ENCODE measurements around the gene DMRT3. TPM values are rescaled to one million over a fixed set of nuclear protein-coding genes. Genes with fewer than 3 reads are reported as not detected.

DMRT3 gene
- polyA plus RNA-seq, 6 donors from 2014 or later, result not detected

DNA sequence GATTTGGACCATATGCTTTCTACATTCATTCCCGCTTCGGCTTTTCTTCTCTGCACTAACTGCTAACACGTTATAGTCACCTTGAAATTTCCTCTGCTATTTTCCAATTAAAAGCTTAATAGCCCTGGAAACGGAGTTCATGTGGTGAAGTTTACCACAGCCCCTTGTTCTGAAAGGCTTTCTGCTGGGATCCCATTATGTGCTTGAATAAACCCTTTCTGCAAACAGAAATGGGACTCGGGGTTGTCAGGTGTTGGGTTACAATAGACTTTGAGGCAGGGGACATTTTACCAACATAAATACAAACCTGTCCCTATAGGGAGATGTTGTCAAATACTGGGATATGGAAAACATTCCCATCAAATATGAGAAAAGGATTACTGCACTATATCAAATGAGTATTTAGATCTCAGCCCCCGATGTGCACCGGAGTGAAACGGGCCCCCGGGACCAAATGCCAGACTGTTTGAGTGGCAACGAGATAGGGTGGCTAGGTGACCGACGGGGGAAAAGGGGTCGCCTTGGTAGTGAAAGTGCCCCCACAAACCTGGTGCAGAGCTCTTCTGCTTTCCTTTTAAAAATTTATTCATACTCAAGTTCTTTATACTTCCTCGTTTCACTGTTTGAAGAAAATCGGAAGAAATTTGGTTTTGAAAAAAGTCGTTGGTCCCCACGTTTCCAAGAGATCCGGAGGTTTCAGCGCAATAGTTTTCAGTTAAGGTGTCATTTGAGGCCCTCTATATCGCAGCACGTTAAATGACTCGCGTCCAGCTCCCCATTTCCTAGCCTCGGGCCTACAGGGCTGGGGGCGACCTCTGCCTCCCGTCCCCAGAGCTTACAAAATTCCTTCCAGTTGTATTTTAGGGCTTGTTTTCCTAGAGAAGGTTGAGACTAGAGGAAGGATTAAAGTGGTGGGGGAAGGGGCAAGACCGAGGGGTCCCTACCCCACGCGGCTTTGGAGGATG, 2.1 kb upstream of the DMRT3 start:
- peak overlapping the region in 6 of 8 donors; percentile 18 to 69 (median 22) for H3K4me3 Mint-ChIP-seq
- H3K36me3 Mint-ChIP-seq, result peaks cover 7 to 12% of the 10 kb centered on the region in 2 donors
- H3K9me3 Mint-ChIP-seq, result peaks cover 0 to 25% (median 7%) of the 10 kb centered on the region in 7 donors
- ATAC-seq (ENCODE audit: low read depth in 2 of 2) (no peak), DNase-seq (no peak)
- H3K27me3 Mint-ChIP-seq, result peaks cover 49 to 75% (median 69%) of the 10 kb centered on the region in 3 donors
- H3K4me1 Mint-ChIP-seq, result peaks cover 4 to 36% (median 5%) of the 10 kb centered on the region in 3 donors
- H3K27ac Mint-ChIP-seq, result peak overlapping the region in 3 of 6 donors; percentile 51 to 67 (median 59)

DNA sequence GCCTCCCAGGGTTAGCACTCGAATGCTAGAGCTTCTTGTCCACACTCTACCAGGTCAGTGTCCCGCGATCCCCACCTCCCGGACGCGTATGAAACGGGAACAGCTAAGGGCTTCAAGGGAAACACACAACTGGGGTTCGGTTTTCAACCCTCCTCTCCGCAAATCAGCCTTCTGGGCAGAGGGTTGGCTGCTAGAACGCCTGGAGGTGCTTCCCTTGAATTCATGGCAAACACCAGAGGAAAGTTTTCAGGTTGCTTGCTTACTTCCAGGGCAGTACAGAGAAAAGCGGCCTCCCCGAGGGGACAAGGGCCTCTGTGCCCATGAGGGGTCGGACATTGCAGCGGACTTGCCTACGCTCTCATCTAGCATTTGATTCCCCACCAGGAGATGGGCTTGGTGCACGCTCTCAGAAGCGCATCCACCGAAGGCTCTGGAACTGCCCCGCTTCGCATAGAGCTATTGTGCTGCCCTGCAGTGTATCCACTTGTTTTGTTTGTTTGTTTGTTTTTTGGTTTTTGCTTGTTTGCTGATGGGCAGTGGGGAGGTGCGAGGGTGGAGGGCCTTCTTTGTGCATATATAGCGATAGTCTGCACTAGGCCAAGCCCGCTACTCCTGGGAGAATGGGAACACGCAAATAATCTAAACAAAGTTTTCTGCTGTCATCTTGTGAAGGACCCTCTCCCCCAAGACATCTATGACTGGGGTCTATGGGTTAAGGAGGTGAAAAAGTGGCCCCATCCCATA, 1.3 kb upstream of the DMRT3 start:
- Mint-ChIP-seq H3K27ac (peak overlapping the region in 3 of 6 donors; percentile 30 to 59 (median 51)), H3K9me3 (peaks cover 0 to 28% (median 7%) of the 10 kb centered on the region in 7 donors), H3K27me3 (peaks cover 54 to 75% (median 69%) of the 10 kb centered on the region in 3 donors), H3K4me3 (peak overlapping the region in 4 of 8 donors; percentile 22 to 41 (median 32)), H3K4me1 (peaks cover 4 to 34% (median 5%) of the 10 kb centered on the region in 3 donors), H3K36me3 (peaks cover 6 to 12% of the 10 kb centered on the region in 2 donors)
- ATAC-seq (ENCODE audit: low read depth in 2 of 2) (no peak), DNase-seq (no peak)

DNA sequence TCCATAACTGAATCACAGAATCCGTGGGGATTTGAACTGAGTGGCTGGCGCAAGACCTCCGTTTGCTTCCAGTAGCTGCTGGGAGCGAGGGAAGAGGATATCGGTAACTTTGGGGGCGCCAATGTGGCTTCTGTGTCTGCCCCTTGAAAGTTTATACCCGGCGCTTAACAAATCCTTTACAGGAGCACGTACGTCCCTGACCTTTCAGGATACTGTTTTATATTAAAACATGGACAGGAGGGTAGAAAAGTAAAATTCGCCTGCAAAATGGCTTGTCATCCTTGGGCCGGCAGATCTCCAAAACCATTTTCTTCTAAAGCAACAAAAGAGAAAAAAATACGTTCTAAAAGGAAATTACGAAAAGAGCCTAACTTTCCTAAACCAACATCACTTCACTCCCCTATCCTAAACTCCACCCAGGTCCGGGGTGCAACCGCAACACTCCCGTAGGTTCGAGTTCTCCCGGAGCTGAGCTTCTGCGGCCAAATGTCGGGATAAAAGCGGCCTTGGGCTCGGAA, 656 bp upstream of the DMRT3 start:
- Mint-ChIP-seq H3K36me3 (peaks cover 6 to 12% of the 10 kb centered on the region in 2 donors), H3K4me1 (peaks cover 4 to 31% (median 5%) of the 10 kb centered on the region in 3 donors), H3K9me3 (peaks cover 0 to 25% (median 5%) of the 10 kb centered on the region in 7 donors), H3K27ac (peak overlapping the region in 5 of 6 donors; percentile 29 to 68 (median 60)), H3K4me3 (peak overlapping the region in 4 of 8 donors; percentile 16 to 41 (median 31)), H3K27me3 (peaks cover 54 to 76% (median 71%) of the 10 kb centered on the region in 3 donors)
- ATAC-seq (ENCODE audit: low read depth in 2 of 2) (no peak), DNase-seq (no peak)

DNA sequence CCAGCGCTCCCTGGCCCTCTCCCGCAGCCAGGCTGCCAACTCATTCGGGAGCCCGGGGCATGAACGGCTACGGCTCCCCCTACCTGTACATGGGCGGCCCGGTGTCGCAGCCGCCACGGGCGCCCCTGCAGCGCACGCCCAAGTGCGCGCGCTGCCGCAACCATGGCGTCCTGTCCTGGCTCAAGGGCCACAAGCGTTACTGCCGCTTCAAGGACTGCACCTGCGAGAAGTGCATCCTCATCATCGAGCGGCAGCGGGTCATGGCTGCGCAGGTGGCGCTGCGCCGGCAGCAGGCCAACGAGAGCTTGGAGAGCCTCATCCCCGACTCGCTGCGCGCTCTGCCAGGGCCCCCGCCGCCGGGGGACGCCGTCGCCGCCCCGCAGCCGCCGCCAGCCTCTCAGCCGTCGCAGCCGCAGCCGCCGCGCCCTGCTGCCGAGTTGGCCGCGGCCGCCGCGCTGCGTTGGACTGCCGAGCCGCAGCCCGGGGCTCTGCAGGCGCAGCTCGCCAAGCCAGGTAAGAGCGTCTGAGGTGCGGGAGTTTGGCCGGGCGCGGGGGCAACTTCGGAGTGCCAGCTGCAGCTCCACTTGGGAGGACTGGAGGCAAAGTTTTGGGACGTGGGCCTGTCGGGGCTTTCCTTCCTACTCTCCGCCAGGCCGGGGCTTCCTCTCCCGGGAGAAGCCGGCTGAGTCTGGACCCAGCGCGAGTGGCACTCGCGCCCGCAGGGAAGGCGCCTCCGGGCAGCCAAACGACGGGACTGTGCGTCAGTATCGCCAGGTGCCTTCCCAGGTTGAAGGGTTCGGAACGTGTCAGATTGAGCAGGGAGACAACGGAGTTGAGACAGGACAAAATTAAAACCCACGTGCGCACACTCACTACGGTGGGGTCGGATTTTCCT, 735 bp downstream of the DMRT3 start:
- Mint-ChIP-seq H3K27me3 (peaks cover 68 to 88% (median 85%) of the 10 kb centered on the region in 3 donors), H3K9me3 (peaks cover 0 to 25% (median 5%) of the 10 kb centered on the region in 7 donors), H3K4me1 (peaks cover 4 to 35% (median 5%) of the 10 kb centered on the region in 3 donors), H3K4me3 (peak overlapping the region in 3 of 8 donors; percentile 26 to 58 (median 47)), H3K27ac (no peak overlapping the region), H3K36me3 (peaks cover 6 to 12% of the 10 kb centered on the region in 2 donors)
- no peak for DNase-seq
- no peak for ATAC-seq (ENCODE audit: low read depth in 2 of 2)

DNA sequence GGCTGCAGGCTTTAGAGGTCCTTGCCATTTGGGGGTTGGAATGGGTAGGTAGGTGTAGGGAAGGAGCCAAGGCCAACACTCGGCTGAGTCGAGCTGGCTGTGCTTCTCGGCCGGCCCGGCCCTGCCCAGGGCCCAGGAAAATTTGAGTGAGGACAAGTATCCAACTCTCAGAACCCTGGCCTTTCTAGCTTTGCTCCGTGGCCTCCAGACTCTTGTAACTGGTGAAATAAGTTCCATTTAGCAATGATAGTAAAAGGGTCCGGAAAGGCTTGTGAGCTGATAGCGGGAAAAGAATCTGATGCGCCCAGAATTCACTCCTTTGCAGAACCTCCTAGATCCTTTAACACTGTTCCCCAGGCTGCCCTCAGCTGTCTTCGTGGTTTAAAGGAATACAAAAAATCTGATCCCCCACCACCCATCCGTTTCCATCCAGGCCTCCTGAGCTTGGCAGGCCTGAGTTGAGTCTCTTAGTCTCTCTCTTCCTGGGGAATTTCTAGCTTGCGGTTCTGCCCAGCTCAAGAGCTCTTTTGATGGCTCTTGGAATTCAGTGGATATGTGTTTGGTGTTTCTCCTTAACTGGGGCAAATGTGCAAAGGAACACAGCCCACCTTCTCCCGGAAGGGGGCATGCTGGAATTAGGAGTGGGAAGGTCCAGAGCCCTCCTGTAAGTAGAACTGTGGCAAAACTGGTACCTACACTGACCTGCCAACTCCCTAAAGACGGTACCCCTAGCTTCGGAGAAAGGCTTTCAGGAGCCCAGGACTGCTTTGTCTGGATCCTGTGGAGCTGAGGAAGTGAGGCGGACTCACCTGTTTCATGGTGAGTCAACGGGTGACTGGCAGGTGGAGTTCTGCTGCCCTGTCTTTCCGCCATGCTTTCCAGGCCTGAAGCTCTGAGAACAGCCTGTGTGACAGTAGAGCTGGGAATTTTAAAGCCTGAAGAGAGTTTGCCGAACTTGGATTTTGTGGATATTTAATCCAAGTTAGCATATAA, 1.7 kb downstream of the DMRT3 start:
- H3K4me1 Mint-ChIP-seq, result peaks cover 4 to 31% (median 5%) of the 10 kb centered on the region in 3 donors
- peak overlapping the region in 3 of 8 donors; percentile 44 to 58 (median 55) for H3K4me3 Mint-ChIP-seq
- no peak for DNase-seq
- H3K9me3 Mint-ChIP-seq, result peaks cover 0 to 25% (median 5%) of the 10 kb centered on the region in 7 donors
- no peak for ATAC-seq (ENCODE audit: low read depth in 2 of 2)
- H3K27ac Mint-ChIP-seq, result peak overlapping the region in 2 of 6 donors; percentile 49 to 74
- H3K36me3 Mint-ChIP-seq, result peaks cover 6 to 10% of the 10 kb centered on the region in 2 donors
- H3K27me3 Mint-ChIP-seq, result peaks cover 76 to 91% (median 88%) of the 10 kb centered on the region in 3 donors

DNA sequence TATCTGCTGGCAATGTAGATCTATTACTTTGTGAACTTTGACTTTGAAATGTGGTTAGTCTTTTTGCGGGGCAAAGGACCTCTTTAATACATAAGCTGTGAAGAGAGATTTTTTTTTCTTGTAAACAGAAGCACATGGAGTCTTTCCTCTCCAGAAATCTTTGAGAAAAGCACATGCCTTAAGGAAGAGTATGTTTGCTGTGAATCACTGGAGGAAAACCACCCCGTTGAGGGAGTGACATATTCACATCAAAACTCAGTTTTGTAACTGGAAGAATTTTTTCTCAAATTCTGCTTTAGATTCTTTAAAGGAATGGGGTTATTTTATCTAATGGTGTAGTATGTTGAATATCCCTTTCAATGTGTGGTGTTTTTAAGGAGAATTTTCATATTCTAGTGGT, 3.5 kb downstream of the DMRT3 start:
- H3K27ac Mint-ChIP-seq, result no peak overlapping the region

DNA sequence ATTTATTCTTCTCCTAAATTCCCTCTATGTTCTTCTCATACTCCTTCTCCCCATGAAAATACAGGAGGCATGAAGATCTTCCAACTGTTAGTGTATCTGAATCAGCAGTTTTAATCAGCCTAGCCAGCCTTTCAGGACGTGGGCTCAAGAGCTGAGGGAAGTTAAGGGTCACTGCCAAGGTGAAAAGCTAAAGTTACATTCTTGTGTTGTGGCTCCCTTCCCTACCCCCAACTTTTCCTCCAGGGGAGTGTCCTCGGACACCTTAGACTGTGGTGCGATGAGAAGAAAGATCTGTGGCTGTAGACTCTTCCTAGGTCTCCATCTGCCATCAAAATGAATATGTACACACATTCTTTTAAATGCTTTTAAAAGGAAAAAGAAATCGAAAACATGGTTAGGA, 4.2 kb downstream of the DMRT3 start:
- no peaks in the 10 kb centered on the region for H3K36me3 Mint-ChIP-seq
- no peak overlapping the region for H3K4me3 Mint-ChIP-seq
- H3K4me1 Mint-ChIP-seq, result peaks cover 0 to 13% (median 4%) of the 10 kb centered on the region in 3 donors
- H3K27me3 Mint-ChIP-seq, result peaks cover 66 to 82% (median 78%) of the 10 kb centered on the region in 3 donors
- H3K9me3 Mint-ChIP-seq, result peaks cover 0 to 6% (median 0%) of the 10 kb centered on the region in 7 donors
- DNase-seq, result no peak
- H3K27ac Mint-ChIP-seq, result no peak overlapping the region
- ATAC-seq (ENCODE audit: low read depth in 2 of 2), result no peak

More for the DNA sequence above, 3.5 kb downstream of the DMRT3 start:
- ATAC-seq (ENCODE audit: low read depth in 2 of 2) (no peak), DNase-seq (no peak)
- peaks cover 0 to 17% (median 4%) of the 10 kb centered on the region in 3 donors for H3K4me1 Mint-ChIP-seq
- H3K9me3 Mint-ChIP-seq, result peaks cover 0 to 11% (median 0%) of the 10 kb centered on the region in 7 donors
- no peak overlapping the region for H3K4me3 Mint-ChIP-seq
- H3K36me3 Mint-ChIP-seq, result no peaks in the 10 kb centered on the region
- H3K27me3 Mint-ChIP-seq, result peaks cover 68 to 86% (median 83%) of the 10 kb centered on the region in 3 donors

DNA sequence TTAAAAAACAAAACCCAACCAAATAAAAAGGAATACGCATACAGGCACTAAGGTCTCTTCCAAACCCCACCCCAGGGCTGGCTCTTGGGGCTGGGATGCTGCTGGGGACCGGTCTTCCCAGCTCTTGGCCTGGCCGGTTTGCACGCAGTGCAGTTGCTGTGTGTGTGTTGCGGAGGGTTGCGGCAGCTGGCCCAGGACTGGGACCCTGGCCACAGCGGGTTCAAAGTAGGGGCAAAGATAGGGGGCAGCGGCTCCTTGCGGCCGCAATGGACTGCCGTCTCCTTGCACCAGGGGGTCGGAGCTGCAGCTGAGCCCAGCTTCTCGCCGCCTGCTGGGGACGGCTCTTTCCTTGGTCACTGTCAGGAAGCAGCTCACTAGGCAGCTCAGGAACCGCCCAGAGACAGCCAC, 5.0 kb downstream of the DMRT3 start:
- peaks cover 0 to 6% (median 0%) of the 10 kb centered on the region in 7 donors for H3K9me3 Mint-ChIP-seq
- DNase-seq (no peak), ATAC-seq (ENCODE audit: low read depth in 2 of 2) (no peak)
- no peak overlapping the region for H3K27ac Mint-ChIP-seq
- no peak overlapping the region for H3K4me3 Mint-ChIP-seq
- peaks cover 66 to 81% (median 76%) of the 10 kb centered on the region in 3 donors for H3K27me3 Mint-ChIP-seq
- peaks cover 0 to 8% (median 4%) of the 10 kb centered on the region in 3 donors for H3K4me1 Mint-ChIP-seq
- no peaks in the 10 kb centered on the region for H3K36me3 Mint-ChIP-seq

DNA sequence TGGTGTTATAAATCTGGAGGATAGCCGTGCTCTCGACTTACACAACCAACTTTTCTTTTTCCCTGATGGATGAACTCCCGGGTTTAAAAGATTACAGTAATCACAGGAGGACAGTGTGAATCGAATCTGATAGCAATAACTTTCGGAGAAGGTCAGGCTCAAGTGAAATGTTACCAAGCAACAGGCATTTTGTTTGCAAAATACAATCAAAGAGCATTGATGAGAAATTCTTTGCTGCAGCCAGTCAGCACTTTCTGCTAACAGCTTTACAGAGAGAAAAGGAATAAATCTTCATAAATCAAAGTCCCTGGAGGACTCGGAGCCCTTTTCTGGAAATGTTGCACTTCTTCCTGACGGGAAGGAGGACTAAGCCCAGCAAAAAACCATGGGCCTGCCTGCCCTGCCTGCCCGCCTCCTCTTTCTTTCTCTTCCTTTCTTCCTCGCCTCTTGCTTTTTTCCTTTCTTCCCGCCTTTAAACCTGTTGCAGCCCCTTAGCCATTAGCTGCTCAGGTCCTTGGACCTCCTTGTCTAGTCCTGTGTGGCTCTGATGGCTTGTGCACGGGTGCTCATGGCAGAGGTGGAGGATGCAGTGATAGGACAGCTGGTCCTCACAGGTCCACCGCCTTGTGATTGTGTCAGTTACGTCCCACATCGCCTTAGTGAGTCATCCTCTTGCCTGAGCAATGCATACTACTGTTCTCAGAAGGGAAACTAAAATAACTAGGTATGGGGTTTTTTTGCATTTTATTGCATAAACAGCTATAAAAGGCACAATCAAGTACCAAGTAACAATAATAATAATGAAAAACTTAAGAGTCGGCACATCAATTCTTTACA, 6.2 kb downstream of the DMRT3 start:
- H3K36me3 Mint-ChIP-seq, result no peaks in the 10 kb centered on the region
- DNase-seq, result no peak
- no peak for ATAC-seq (ENCODE audit: low read depth in 2 of 2)
- H3K4me3 Mint-ChIP-seq, result no peak overlapping the region
- H3K4me1 Mint-ChIP-seq, result peaks cover 0 to 8% (median 4%) of the 10 kb centered on the region in 3 donors
- no peak overlapping the region for H3K27ac Mint-ChIP-seq
- H3K27me3 Mint-ChIP-seq, result peaks cover 74 to 87% (median 79%) of the 10 kb centered on the region in 3 donors
- H3K9me3 Mint-ChIP-seq, result peaks cover 0 to 6% (median 0%) of the 10 kb centered on the region in 7 donors

DNA sequence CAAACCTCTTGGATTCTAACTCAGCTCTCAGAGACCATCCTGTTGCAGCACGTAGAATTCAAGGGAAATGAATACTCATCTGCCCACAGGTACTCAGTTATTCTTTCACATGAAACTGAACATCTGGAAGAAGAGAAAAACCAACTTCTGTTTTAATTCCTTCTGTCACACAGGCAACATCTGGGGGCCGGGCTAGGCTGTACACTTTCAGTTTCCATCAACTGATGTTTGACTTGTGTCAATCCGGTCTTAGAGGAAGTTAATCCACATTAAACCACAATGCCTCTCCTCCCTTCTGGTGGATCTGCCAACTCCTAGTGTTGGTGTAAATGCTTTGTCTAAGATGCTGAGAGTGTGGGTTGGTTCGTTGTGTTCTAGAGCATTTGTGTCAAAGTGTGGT, 17.6 kb downstream of the DMRT3 start:
- no peaks in the 10 kb centered on the region for H3K36me3 Mint-ChIP-seq
- ATAC-seq (ENCODE audit: low read depth in 2 of 2), result peak in 1 of 2 donors; percentile 28
- peaks cover 29 to 34% (median 33%) of the 10 kb centered on the region in 3 donors for H3K27me3 Mint-ChIP-seq
- no peak overlapping the region for H3K4me3 Mint-ChIP-seq
- peaks cover 0 to 4% (median 0%) of the 10 kb centered on the region in 7 donors for H3K9me3 Mint-ChIP-seq
- DNase-seq, result no peak
- H3K27ac Mint-ChIP-seq, result no peak overlapping the region
- H3K4me1 Mint-ChIP-seq, result no peaks in the 10 kb centered on the region

Measured in naive B cell (primary cell).